22Rv1 (cell line): ENCODE measurements around the gene SLC2A4.

ENCODE experiments used
- H3K27ac ChIP-seq: fragments of 450-650 bp; 2 replicates; pipeline ENCODE4 v1.5.1; 2017
- CTCF ChIP-seq: fragments of 450-650 bp; IDR thresholded peaks from 2 replicates; pipeline ENCODE4 v1.5.1; 2017; ENCODE audit warnings: mild to moderate bottlenecking
- ZFX ChIP-seq: fragments of 450-650 bp; IDR thresholded peaks from 2 replicates; pipeline ENCODE4 v1.6.1; 2017; ENCODE audit warnings: antibody characterized with exemption, borderline replicate concordance

The SLC2A4 gene

GRCh38 chr17:7308625-7309433 lies 27.3 kb downstream of the SLC2A4 start:
- TF ChIP-seq CTCF (no peak), ZFX (no peak)
- peak overlapping the region; percentile 99 for H3K27ac ChIP-seq

- H3K27ac ChIP-seq = peak overlapping the region; percentile 99
- TF ChIP-seq CTCF = no peak
- TF ChIP-seq ZFX = no peak
These were observed 28.1 kb downstream of the SLC2A4 start for GRCh38 chr17:7309628-7310027.

- TF ChIP-seq CTCF (no peak), ZFX (no peak)
- H3K27ac ChIP-seq = peak overlapping the region; percentile 99
These were observed 29.7 kb downstream of the SLC2A4 start for GRCh38 chr17:7311110-7311705.

- TF ChIP-seq CTCF = no peak
- TF ChIP-seq ZFX = no peak
- peak overlapping the region; percentile 99 for H3K27ac ChIP-seq
These were observed 31.0 kb downstream of the SLC2A4 start for GRCh38 chr17:7312432-7313087.

- peak overlapping the region; percentile 99 for H3K27ac ChIP-seq
These were observed 31.8 kb downstream of the SLC2A4 start for GRCh38 chr17:7313088-7313889.

More at GRCh38 chr17:7313088-7313889, 31.8 kb downstream of the SLC2A4 start:
- no peak for TF ChIP-seq ZFX
- peak; percentile 25; the same call in 1 of the 2 replicates for TF ChIP-seq CTCF
